K562 (cell line): ENCODE measurements around the gene ENO3. TPM values are rescaled to one million over a fixed set of nuclear protein-coding genes. Genes with fewer than 3 reads are reported as not detected.

ENCODE experiments used
- ATAC-seq: fragments of 200-7000 bp; cut with Tn5 transposase; 3 replicates; pipeline ENCODE4 v1.9.1; 2020; ENCODE audit warnings: moderate library complexity
- BruUV-seq: library from RNA; stranded (reverse); fragments of 400-500 nt; replicated peaks from 2 replicates; lab custom pipeline; 2021; lab: Mats Ljungman, UMichigan
- CTCF ChIA-PET: fragments of 300-600 bp; formaldehyde crosslinking; extraction: SDS; loops from one replicate; lab custom pipeline; 2021; ENCODE audit warnings: low intra/inter-chr PET ratio; lab: Yijun Ruan, JAX
- POLR2A ChIA-PET: fragments of 300-600, 350-650 bp; sonication (Branson Sonifier 250); formaldehyde crosslinking; extraction: SDS; loops from one replicate; lab custom pipeline; 2021; ENCODE audit warnings: antibody characterized with exemption, inconsistent platforms; lab: Yijun Ruan, JAX
- DNase-seq, 4 experiments: peaks; one replicate each; pipeline versions ENCODE4 v3.0.0 to v3.0.0-alpha.2; 2011 to 2018; ENCODE audit warnings: low spot score in 3 of 4, mixed read lengths in 3 of 4; ENCODE audit errors: extremely low read depth in 1 of 4
- FAIRE-seq: peaks from 2 replicates; lab custom pipeline; 2011; peaks lifted over from hg19 to GRCh38; lab: Jason Lieb, UNC
- H2AFZ ChIP-seq: 2 replicates; pipeline ENCODE4 v1.6.0; 2011; ENCODE audit warnings: low read depth, low read length, control low read depth, inconsistent platforms
- H3K27ac ChIP-seq: fragments of 200-600 bp; 3 replicates; pipeline ENCODE4 v1.8.0; 2011; ENCODE audit warnings: low read depth, mild to moderate bottlenecking, control low read depth, inconsistent platforms, low read length, moderate library complexity, mixed read lengths; ENCODE audit errors: extremely low read depth
- H3K27me3 ChIP-seq, 2 experiments: fragments of 300-600 bp in 1 of 2; 2 replicates in 1 of 2; 3 replicates in 1 of 2; pipeline versions ENCODE4 v1.6.0 to v1.8.0; 2011; ENCODE audit warnings: inconsistent platforms in 2 of 2, low read length in 2 of 2, mild to moderate bottlenecking in 1 of 2, mixed read lengths in 1 of 2, moderate library complexity in 1 of 2; ENCODE audit not compliant: control insufficient read depth in 2 of 2, insufficient read depth in 2 of 2
- H3K36me3 ChIP-seq: fragments of 300-600 bp; 3 replicates; pipeline ENCODE4 v1.8.0; 2011; ENCODE audit warnings: mild to moderate bottlenecking, low read length, inconsistent platforms; ENCODE audit not compliant: control insufficient read depth, insufficient read depth
- H3K4me1 ChIP-seq, 2 experiments: fragments of 200-600 bp in 1 of 2; replicated peaks in 1 of 2; 2 replicates in 1 of 2; 3 replicates in 1 of 2; pipeline versions ENCODE4 v1.5.1 to v1.8.0; 2011; ENCODE audit warnings: inconsistent platforms in 2 of 2, low read length in 2 of 2, mild to moderate bottlenecking in 1 of 2, mixed read lengths in 1 of 2, moderate library complexity in 1 of 2; ENCODE audit not compliant: control insufficient read depth in 2 of 2, insufficient read depth in 2 of 2
- H3K4me2 ChIP-seq: 2 replicates; pipeline ENCODE4 v1.6.1; 2011; ENCODE audit warnings: low read length, control low read depth, inconsistent platforms, mixed read lengths; ENCODE audit not compliant: insufficient read depth
- H3K4me3 ChIP-seq: fragments of 200-600 bp; sonication (generic), shearing (Covaris generic); 2 replicates; pipeline ENCODE4 v1.5.1; 2016; ENCODE audit warnings: control low read depth, inconsistent platforms
- H3K79me2 ChIP-seq: fragments of 200-600 bp; 3 replicates; pipeline ENCODE4 v1.8.0; 2011; ENCODE audit warnings: low read length, inconsistent platforms; ENCODE audit not compliant: control insufficient read depth, insufficient read depth
- H3K9ac ChIP-seq, 2 experiments: 2 replicates each; pipeline versions ENCODE4 v1.6.0 to v1.6.1; 2011; ENCODE audit warnings: low read depth in 2 of 2, low read length in 2 of 2, control low read depth in 1 of 2, inconsistent platforms in 1 of 2, mild to moderate bottlenecking in 1 of 2, mixed read lengths in 1 of 2; ENCODE audit not compliant: insufficient read depth in 1 of 2
- H3K9me1 ChIP-seq: one replicate; pipeline ENCODE4 v1.6.0; 2011; ENCODE audit warnings: inconsistent platforms, mild to moderate bottlenecking, low read length, moderate library complexity; ENCODE audit not compliant: control insufficient read depth, insufficient read depth
- H3K9me3 ChIP-seq: replicated peaks from 2 replicates; pipeline ENCODE4 v1.5.1; 2011; ENCODE audit warnings: low read depth, low read length, inconsistent platforms; ENCODE audit not compliant: control insufficient read depth, insufficient read depth
- H4K20me1 ChIP-seq: replicated peaks from 2 replicates; pipeline ENCODE4 v1.6.1; 2011; ENCODE audit warnings: low read length, inconsistent platforms, mixed read lengths; ENCODE audit not compliant: control insufficient read depth, insufficient read depth
- CHD4 ChIP-seq: fragments of 200-600 bp; sonication (generic); IDR thresholded peaks from 3 replicates; pipeline ENCODE4 v1.6.1; 2012; ENCODE audit warnings: low read depth, mild to moderate bottlenecking, mixed read lengths, low read length, inconsistent platforms; ENCODE audit not compliant: insufficient read depth, insufficient replicate concordance, poor library complexity, severe bottlenecking
- E2F1 ChIP-seq: sonication (generic); formaldehyde crosslinking; IDR thresholded peaks from 2 replicates; pipeline ENCODE4 v1.8.1; 2023; ENCODE audit warnings: mild to moderate bottlenecking, missing genetic modification reagents, moderate library complexity
- ETV6 ChIP-seq, 3 experiments: fragments of 150-350 bp in 1 of 3; sonication (generic) in 1 of 3; formaldehyde crosslinking in 1 of 3; IDR thresholded peaks; 2 replicates each; pipeline versions ENCODE4 v1.6.1 to v1.8.0; 2014 to 2022; ENCODE audit warnings: borderline replicate concordance in 2 of 3, low read depth in 2 of 3, antibody characterized with exemption in 1 of 3, low read length in 1 of 3, mild to moderate bottlenecking in 1 of 3, missing genetic modification reagents in 1 of 3
- HIVEP1 ChIP-seq: fragments of 250-450 bp; sonication (Bioruptor Pico); IDR thresholded peaks from 2 replicates; pipeline ENCODE4 v1.4.0; 2020; ENCODE audit warnings: mild to moderate bottlenecking
- MTA2 ChIP-seq: fragments of 450-650 bp; IDR thresholded peaks from 2 replicates; pipeline ENCODE4 v1.6.1; 2016; ENCODE audit warnings: low read depth
- RBM34 ChIP-seq: fragments of 200-400 bp; formaldehyde crosslinking; IDR thresholded peaks from 2 replicates; pipeline ENCODE4 v1.6.1; 2018; ENCODE audit warnings: low read length, borderline replicate concordance; ENCODE audit not compliant: insufficient read depth
- SMC3 ChIP-seq: conservative IDR thresholded peaks from 2 replicates; pipeline ENCODE4 v1.6.1; 2011; ENCODE audit warnings: low read depth, low read length, improper control_type of control experiment; ENCODE audit not compliant: insufficient read depth
- TFAM ChIP-seq: fragments of 250-450 bp; sonication (Bioruptor Pico); conservative IDR thresholded peaks from 2 replicates; pipeline ENCODE4 v1.5.0; 2021; ENCODE audit warnings: mild to moderate bottlenecking, moderate library complexity
- ZBTB17 ChIP-seq: fragments of 450-650 bp; formaldehyde crosslinking; IDR thresholded peaks from 2 replicates; pipeline ENCODE4 v1.4.0; 2020; ENCODE audit warnings: mild to moderate bottlenecking
- ZFP30 ChIP-seq: fragments of 250-450 bp; sonication (Bioruptor Pico); IDR thresholded peaks from 2 replicates; pipeline ENCODE4 v1.8.0; 2022; ENCODE audit warnings: moderate library complexity, mild to moderate bottlenecking, inconsistent platforms, borderline replicate concordance
- ZFP36 ChIP-seq: fragments of 150-350 bp; IDR thresholded peaks from 2 replicates; pipeline ENCODE4 v1.6.1; 2018; ENCODE audit warnings: low read length, low read depth; ENCODE audit not compliant: partially characterized antibody
- ZNF23 ChIP-seq: fragments of 250-450 bp; sonication (Bioruptor Pico); IDR thresholded peaks from 2 replicates; pipeline ENCODE4 v1.4.0; 2020; ENCODE audit warnings: mild to moderate bottlenecking
- ZNF324 ChIP-seq: fragments of 250-450 bp; sonication (Bioruptor Pico); IDR thresholded peaks from 2 replicates; pipeline ENCODE4 v1.4.0; 2020; ENCODE audit warnings: mild to moderate bottlenecking
- WGBS: fragments of 100-300 bp; shearing (Covaris generic); methylation state at CpG from one replicate; pipeline ENCODE4 v1.1.6; 2016; ENCODE audit warnings: low coverage, mixed read lengths; ENCODE audit not compliant: insufficient coverage; ENCODE audit errors: missing lambda C conversion rate; 5-methylcytosine and 5-hydroxymethylcytosine counted together
- in situ Hi-C: fragments of 300-500 bp; cut with MboI; formaldehyde crosslinking; loops from 4 replicates; pipeline ENCODE4 v1.15.0; 2018; ENCODE audit warnings: inconsistent platforms, mixed read lengths
- intact Hi-C: fragments of 100-400 bp; cut with micrococcal nuclease; formaldehyde crosslinking; loops from 2 replicates; pipeline ENCODE4 v1.14.2; 2022
- polyA plus RNA-seq, 8 experiments: library from polyadenylated mRNA; depleted of rRNA in 4 of 8; stranded (reverse) in 5 of 8; unstranded in 3 of 8; fragments of >200 nt; fragmentation: Nextera tagmentation in 2 of 8; fragmentation: Illumina TruSeq in 1 of 8; extraction: Ambion mirVana in 2 of 8; extraction: Trizol in 1 of 8; gene quantifications; 2 replicates each; pipeline versions ENCODE4 v1.2.1 to v1.2.3, GENCODE V29; 2011 to 2014; ENCODE audit warnings: inconsistent platforms in 1 of 8, missing spikeins in 1 of 8
- total RNA-seq, 7 experiments: library from RNA; depleted of rRNA in 6 of 7; stranded (reverse); fragments of >200 nt in 6 of 7; fragmentation: Illumina TruSeq in 2 of 7; extraction: Trizol in 2 of 7; gene quantifications; 2 replicates each; pipeline versions ENCODE4 v1.2.1 to v1.2.3, GENCODE V29; 2011 to 2021; ENCODE audit warnings: low replicate concordance in 1 of 7

Gene ENO3
- total and polyA plus RNA-seq, 9 of the 15 experiments (the other 6 are each of a cell fraction or from before 2014, with no cell fraction given): 5.7 to 17.2 (median 9.9) TPM

- peak overlapping the region; percentile 82 for H3K4me2 ChIP-seq
- DNase-seq (no peak), ATAC-seq (no peak; the same call in 2 of the 3 replicates), FAIRE-seq (no peak)
- 0 out of 2 replicates have a peak overlapping the region, but pooled peaks have one; percentile 94 for H2AFZ ChIP-seq
- H3K36me3 ChIP-seq: peaks cover 20% of the 10 kb centered on the region
- no peak overlapping the region; the same call in 1 of the 3 replicates for H3K27ac ChIP-seq
- peak overlapping the region; percentile 77 for H3K4me3 ChIP-seq
- intact Hi-C loops (no loop called here), in situ Hi-C loops (no loop called here)
- H3K9ac ChIP-seq: peak overlapping the region; percentile 73 to 94
- no peaks in the 10 kb centered on the region for H4K20me1 ChIP-seq
- WGBS: 26% methylated on average over 4 of the region's 5 CpGs
- TSS peak; percentile 44 for BruUV-seq
- TF ChIP-seq ZNF23 (CRISPR knock-in tag): no peak
- TF ChIP-seq RBM34: no peak
- TF ChIP-seq TFAM (CRISPR knock-in tag): no peak
- no peak for TF ChIP-seq ZFP36
- no peak for TF ChIP-seq ZFP30 (CRISPR knock-in tag)
- TF ChIP-seq E2F1 (CRISPR knock-in tag): no peak
- no peak for TF ChIP-seq ZNF324
- TF ChIP-seq ZBTB17 (CRISPR knock-in tag): no peak
- no peak for TF ChIP-seq ETV6 (IDR thresholded peaks at IDR 0.05; ENCODE audit: borderline replicate concordance in 1 of 2, low read depth in 2 of 2, low read length in 1 of 2)
- no peak for TF ChIP-seq ETV6 (CRISPR knock-in tag; IDR thresholded peaks at IDR 0.05; ENCODE audit: borderline replicate concordance)
- TF ChIP-seq MTA2: no peak
- no peak for TF ChIP-seq SMC3
- TF ChIP-seq CHD4: no peak
- no peak for TF ChIP-seq HIVEP1 (CRISPR knock-in tag)
- CTCF ChIA-PET: interaction anchor here (0.9 kb wide), 2 partner anchors 76 to 77 kb away, joined by 3 read pairs; no protein-coding TSS in a partner anchor
- peaks cover 26% of the 10 kb centered on the region for H3K79me2 ChIP-seq
- H3K4me1 ChIP-seq: peaks cover 10 to 21% of the 10 kb centered on the region in 2 experiments; a peak in 4 of 5 replicates
- H3K9me3 ChIP-seq: no peaks in the 10 kb centered on the region
- POLR2A ChIA-PET: interaction anchor here (0.7 to 2.2 kb wide), 6 partner anchors 9 to 39 kb away, joined by 3 to 8 read pairs (median 4); partner anchors contain the start of genes ENO3, INCA1 and KIF1C
- H3K9me1 ChIP-seq: no peaks in the 10 kb centered on the region
- H3K27me3 ChIP-seq: no peaks in the 10 kb centered on the region
Measured at GRCh38 chr17:4986403-4986802, 35.5 kb downstream of the ENO3 start.
